ENCODE results near the gene HOXA9.

The HOXA9 gene

GRCh38 chr7:27148031-27148755, 17.1 kb downstream of the HOXA9 start:
- in situ Hi-C loops (cut with HindIII; ENCODE audit: low sequenced_read_pairs) = no loop called here

GRCh38 chr7:27147199-27148030, 17.9 kb downstream of the HOXA9 start, which contains the start of gene HOXA6:
Gene HOXA6, minus strand, starts transcription at chr7:27147774. Its CDS starts 25 bp downstream, at chr7:27147749.
- in situ Hi-C loops (cut with HindIII; ENCODE audit: low sequenced_read_pairs) = no loop called here

GRCh38 chr7:27146491-27147198, 18.7 kb downstream of the HOXA9 start:
- in situ Hi-C loops (cut with HindIII; ENCODE audit: low sequenced_read_pairs) = no loop called here

- in situ Hi-C loops (cut with HindIII; ENCODE audit: low sequenced_read_pairs) = no loop called here
Observed at GRCh38 chr7:27145914-27146412, 19.4 kb downstream of the HOXA9 start.

GRCh38 chr7:27145165-27145913, 20.0 kb downstream of the HOXA9 start:
- in situ Hi-C loops (cut with HindIII; ENCODE audit: low sequenced_read_pairs) = no loop called here

- in situ Hi-C loops (cut with HindIII; ENCODE audit: low sequenced_read_pairs) = no loop called here
Observed at GRCh38 chr7:27144781-27145164, 20.6 kb downstream of the HOXA9 start.

GRCh38 chr7:27143950-27144780, 21.2 kb downstream of the HOXA9 start:
- in situ Hi-C loops (cut with HindIII; ENCODE audit: low sequenced_read_pairs) = no loop called here

GRCh38 chr7:27143023-27143949, 22.1 kb downstream of the HOXA9 start, which contains the start of gene HOXA5:
Gene HOXA5, minus strand, starts transcription at chr7:27143681. Its CDS starts 74 bp downstream, at chr7:27143607.
- in situ Hi-C loops (cut with HindIII; ENCODE audit: low sequenced_read_pairs) = no loop called here

- in situ Hi-C loops (cut with HindIII; ENCODE audit: low sequenced_read_pairs) = no loop called here
Observed at GRCh38 chr7:27142580-27143022, 22.7 kb downstream of the HOXA9 start.

GRCh38 chr7:27141923-27142579, 23.3 kb downstream of the HOXA9 start:
- in situ Hi-C loops (cut with HindIII; ENCODE audit: low sequenced_read_pairs) = no loop called here

GRCh38 chr7:27141137-27141922, 24.0 kb downstream of the HOXA9 start:
- in situ Hi-C loops (cut with HindIII; ENCODE audit: low sequenced_read_pairs) = no loop called here

GRCh38 chr7:27140126-27140857, 25.0 kb downstream of the HOXA9 start:
- in situ Hi-C loops (cut with HindIII; ENCODE audit: low sequenced_read_pairs) = no loop called here

- in situ Hi-C loops (cut with HindIII; ENCODE audit: low sequenced_read_pairs) = no loop called here
Observed at GRCh38 chr7:27139334-27140125, 25.8 kb downstream of the HOXA9 start.

GRCh38 chr7:27138985-27139333, 26.4 kb downstream of the HOXA9 start:
- in situ Hi-C loops (cut with HindIII; ENCODE audit: low sequenced_read_pairs) = no loop called here

GRCh38 chr7:27138472-27138871, 26.9 kb downstream of the HOXA9 start:
- in situ Hi-C loops (cut with HindIII; ENCODE audit: low sequenced_read_pairs) = no loop called here

Measured in endothelial cell of hepatic sinusoid (primary cell).